SK-N-SH treated with all-trans-retinoic acid at 6 μM for 48 hours (cell line): ENCODE data around the gene LEMD3.
A peak's percentile ranks its signal among the peaks of the same experiment; 100 is the strongest.

Experiments
- ATAC-seq: fragments of 200-7000 bp; cut with Tn5 transposase; 3 replicates; pipeline ENCODE4 v1.9.1; 2020; ENCODE audit warnings: mild to moderate bottlenecking, moderate library complexity
- ARNTL ChIP-seq: fragments of 450-650 bp; formaldehyde crosslinking; IDR thresholded peaks from 2 replicates; pipeline ENCODE4 v1.5.0; 2020; ENCODE audit warnings: low read depth, mild to moderate bottlenecking, moderate library complexity, borderline replicate concordance
- BACH2 ChIP-seq: fragments of 250-450 bp; sonication (Bioruptor Pico); IDR thresholded peaks from 2 replicates; pipeline ENCODE4 v1.9.0; 2021; ENCODE audit warnings: mild to moderate bottlenecking, borderline replicate concordance
- CSDC2 ChIP-seq: fragments of 250-450 bp; sonication (Bioruptor Pico); IDR thresholded peaks from 2 replicates; pipeline ENCODE4 v1.5.0; 2020; ENCODE audit warnings: mild to moderate bottlenecking, moderate library complexity
- CSRNP3 ChIP-seq: fragments of 250-450 bp; sonication (Bioruptor Pico); IDR thresholded peaks from 2 replicates; pipeline ENCODE4 v1.5.1; 2021; ENCODE audit warnings: mild to moderate bottlenecking, moderate library complexity
- ESRRG ChIP-seq: fragments of 250-450 bp; sonication (Bioruptor Pico); IDR thresholded peaks from 2 replicates; pipeline ENCODE4 v1.6.1; 2021; ENCODE audit warnings: mild to moderate bottlenecking
- GLIS3 ChIP-seq: fragments of 250-450 bp; sonication (Bioruptor Pico); IDR thresholded peaks from 2 replicates; pipeline ENCODE4 v1.5.0; 2020; ENCODE audit warnings: mild to moderate bottlenecking, moderate library complexity
- ISL1 ChIP-seq: fragments of 250-450 bp; sonication (Bioruptor Pico); IDR thresholded peaks from 2 replicates; pipeline ENCODE4 v2.1.2; 2022; ENCODE audit warnings: mild to moderate bottlenecking, moderate library complexity
- OSR1 ChIP-seq: fragments of 250-450 bp; sonication (Bioruptor Pico); IDR thresholded peaks from 2 replicates; pipeline ENCODE4 v1.8.0; 2022; ENCODE audit warnings: moderate library complexity, mild to moderate bottlenecking, inconsistent platforms
- PATZ1 ChIP-seq: fragments of 250-450 bp; sonication (Bioruptor Pico); IDR thresholded peaks from 2 replicates; pipeline ENCODE4 v1.8.0; 2020; ENCODE audit warnings: mild to moderate bottlenecking, moderate library complexity, borderline replicate concordance
- PPARA ChIP-seq: fragments of 250-450 bp; sonication (Bioruptor Pico); IDR thresholded peaks from 2 replicates; pipeline ENCODE4 v1.5.0; 2020; ENCODE audit warnings: mild to moderate bottlenecking, borderline replicate concordance
- SNAI2 ChIP-seq: fragments of 250-450 bp; sonication (Bioruptor Pico); IDR thresholded peaks from 2 replicates; pipeline ENCODE4 v1.5.0; 2020; ENCODE audit warnings: mild to moderate bottlenecking, moderate library complexity
- TCF4 ChIP-seq: fragments of 250-450 bp; sonication (Bioruptor Pico); IDR thresholded peaks from 2 replicates; pipeline ENCODE4 v1.8.0; 2021; ENCODE audit warnings: mild to moderate bottlenecking, moderate library complexity, borderline replicate concordance
- TOX ChIP-seq: fragments of 250-450 bp; sonication (Bioruptor Pico); IDR thresholded peaks from 2 replicates; pipeline ENCODE4 v1.8.0; 2021; ENCODE audit warnings: mild to moderate bottlenecking, moderate library complexity, borderline replicate concordance
- TSHZ2 ChIP-seq: fragments of 250-450 bp; sonication (Bioruptor Pico); IDR thresholded peaks from 2 replicates; pipeline ENCODE4 v1.5.0; 2020; ENCODE audit warnings: mild to moderate bottlenecking, moderate library complexity
- ZC3H10 ChIP-seq: fragments of 250-450 bp; sonication (Bioruptor Pico); IDR thresholded peaks from 2 replicates; pipeline ENCODE4 v1.5.1; 2021; ENCODE audit warnings: mild to moderate bottlenecking, moderate library complexity
- ZFP3 ChIP-seq: fragments of 250-450 bp; sonication (Bioruptor Pico); IDR thresholded peaks from 2 replicates; pipeline ENCODE4 v1.5.0; 2020; ENCODE audit warnings: mild to moderate bottlenecking, moderate library complexity
- ZFP30 ChIP-seq: fragments of 450-650 bp; formaldehyde crosslinking; IDR thresholded peaks from 2 replicates; pipeline ENCODE4 v1.5.0; 2022; ENCODE audit warnings: mild to moderate bottlenecking, moderate library complexity
- ZNF565 ChIP-seq: fragments of 450-650 bp; formaldehyde crosslinking; conservative IDR thresholded peaks from 2 replicates; pipeline ENCODE4 v1.5.0; 2020; ENCODE audit warnings: low read depth, mild to moderate bottlenecking, moderate library complexity
- ZNF70 ChIP-seq: fragments of 450-650 bp; formaldehyde crosslinking; IDR thresholded peaks from 2 replicates; pipeline ENCODE4 v1.5.0; 2020; ENCODE audit warnings: mild to moderate bottlenecking, moderate library complexity
- ZNF8 ChIP-seq: fragments of 450-650 bp; formaldehyde crosslinking; IDR thresholded peaks from 2 replicates; pipeline ENCODE4 v1.5.0; 2020; ENCODE audit warnings: mild to moderate bottlenecking, moderate library complexity
- TF ChIP-seq, protein P1 (sequence below): fragments of 250-450 bp; sonication (Bioruptor Pico); IDR thresholded peaks from 2 replicates; pipeline ENCODE4 v1.8.0; 2021; ENCODE audit warnings: low read depth, mild to moderate bottlenecking, moderate library complexity, borderline replicate concordance
- TF ChIP-seq, protein P2 (sequence below): fragments of 250-450 bp; sonication (Bioruptor Pico); IDR thresholded peaks from 2 replicates; pipeline ENCODE4 v1.5.1; 2020; ENCODE audit warnings: low read depth, mild to moderate bottlenecking, moderate library complexity

Gene LEMD3

GRCh38 chr12:65277994-65278575, 108.7 kb downstream of the LEMD3 start:
- TF ChIP-seq TOX (CRISPR knock-in tag) = no peak
- no peak for TF ChIP-seq OSR1 (CRISPR knock-in tag)
- TF ChIP-seq ZFP30 (CRISPR knock-in tag) = no peak
- TF ChIP-seq, protein P1, sequence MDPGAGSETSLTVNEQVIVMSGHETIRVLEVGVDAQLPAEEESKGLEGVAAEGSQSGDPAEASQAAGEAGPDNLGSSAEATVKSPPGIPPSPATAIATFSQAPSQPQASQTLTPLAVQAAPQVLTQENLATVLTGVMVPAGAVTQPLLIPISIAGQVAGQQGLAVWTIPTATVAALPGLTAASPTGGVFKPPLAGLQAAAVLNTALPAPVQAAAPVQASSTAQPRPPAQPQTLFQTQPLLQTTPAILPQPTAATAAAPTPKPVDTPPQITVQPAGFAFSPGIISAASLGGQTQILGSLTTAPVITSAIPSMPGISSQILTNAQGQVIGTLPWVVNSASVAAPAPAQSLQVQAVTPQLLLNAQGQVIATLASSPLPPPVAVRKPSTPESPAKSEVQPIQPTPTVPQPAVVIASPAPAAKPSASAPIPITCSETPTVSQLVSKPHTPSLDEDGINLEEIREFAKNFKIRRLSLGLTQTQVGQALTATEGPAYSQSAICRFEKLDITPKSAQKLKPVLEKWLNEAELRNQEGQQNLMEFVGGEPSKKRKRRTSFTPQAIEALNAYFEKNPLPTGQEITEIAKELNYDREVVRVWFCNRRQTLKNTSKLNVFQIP = no peak
- TF ChIP-seq CSDC2 (CRISPR knock-in tag) = no peak
- TF ChIP-seq TCF4 (CRISPR knock-in tag) = no peak
- no peak for TF ChIP-seq ISL1 (CRISPR knock-in tag)
- TF ChIP-seq, protein P2, sequence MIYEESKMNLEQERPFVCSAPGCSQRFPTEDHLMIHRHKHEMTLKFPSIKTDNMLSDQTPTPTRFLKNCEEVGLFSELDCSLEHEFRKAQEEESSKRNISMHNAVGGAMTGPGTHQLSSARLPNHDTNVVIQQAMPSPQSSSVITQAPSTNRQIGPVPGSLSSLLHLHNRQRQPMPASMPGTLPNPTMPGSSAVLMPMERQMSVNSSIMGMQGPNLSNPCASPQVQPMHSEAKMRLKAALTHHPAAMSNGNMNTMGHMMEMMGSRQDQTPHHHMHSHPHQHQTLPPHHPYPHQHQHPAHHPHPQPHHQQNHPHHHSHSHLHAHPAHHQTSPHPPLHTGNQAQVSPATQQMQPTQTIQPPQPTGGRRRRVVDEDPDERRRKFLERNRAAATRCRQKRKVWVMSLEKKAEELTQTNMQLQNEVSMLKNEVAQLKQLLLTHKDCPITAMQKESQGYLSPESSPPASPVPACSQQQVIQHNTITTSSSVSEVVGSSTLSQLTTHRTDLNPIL (CRISPR knock-in tag) = no peak
- no peak for TF ChIP-seq BACH2 (CRISPR knock-in tag)
- no peak for TF ChIP-seq CSRNP3
- ATAC-seq = peak; percentile 8

DNA sequence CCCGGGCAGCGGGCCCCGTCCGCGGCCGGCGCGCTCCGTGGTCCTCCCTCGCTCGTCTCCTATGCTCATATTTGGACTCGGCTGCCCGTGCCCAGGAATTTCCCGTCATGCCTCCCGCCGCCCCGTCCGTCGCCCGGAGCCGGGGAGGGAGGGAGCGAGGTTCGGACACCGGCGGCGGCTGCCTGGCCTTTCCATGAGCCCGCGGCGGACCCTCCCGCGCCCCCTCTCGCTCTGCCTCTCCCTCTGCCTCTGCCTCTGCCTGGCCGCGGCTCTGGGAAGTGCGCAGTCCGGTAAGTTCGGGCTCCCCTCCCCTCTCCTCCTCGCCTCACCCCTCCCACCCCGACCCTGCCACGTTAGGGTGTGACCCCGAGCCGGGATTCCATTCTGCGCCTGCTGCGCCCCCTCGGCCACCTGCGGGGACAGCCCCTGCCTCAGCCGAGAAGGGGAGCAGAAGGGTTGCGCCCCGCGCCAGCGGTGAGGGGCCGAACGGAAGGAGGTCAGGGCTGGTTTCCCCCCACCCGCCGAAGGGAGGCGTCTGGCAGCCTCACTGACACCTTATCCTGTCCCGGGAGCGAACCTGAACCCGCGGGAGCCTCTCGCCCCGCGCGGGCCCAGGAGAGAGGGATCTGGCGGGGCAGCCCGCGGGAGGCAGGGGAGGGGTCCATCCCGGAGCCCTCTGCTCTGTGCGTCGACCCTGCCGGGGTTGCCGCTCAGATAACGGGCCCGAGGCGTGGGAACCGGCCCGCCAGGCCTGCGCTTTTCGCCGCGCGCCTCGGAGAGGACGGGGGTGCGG, 109.4 kb downstream of the LEMD3 start, which contains the start of gene MSRB3:
Gene MSRB3 (plus strand): TSS at position 108 of the 793 bp plus-strand sequence. CDS start 29,897 bp downstream, outside the sequence.
- peak; percentile 92 for ATAC-seq
- no peak for TF ChIP-seq ZNF8 (CRISPR knock-in tag)
- TF ChIP-seq ZFP30 (CRISPR knock-in tag) = no peak
- TF ChIP-seq, protein P1 = no peak
- no peak for TF ChIP-seq PATZ1
- no peak for TF ChIP-seq PPARA
- no peak for TF ChIP-seq ZNF70 (CRISPR knock-in tag)
- no peak for TF ChIP-seq ZNF565 (CRISPR knock-in tag)
- TF ChIP-seq CSRNP3 = no peak
- no peak for TF ChIP-seq TCF4 (CRISPR knock-in tag)
- no peak for TF ChIP-seq SNAI2 (CRISPR knock-in tag)
- TF ChIP-seq, protein P2 (CRISPR knock-in tag) = no peak
- TF ChIP-seq OSR1 (CRISPR knock-in tag) = no peak
- no peak for TF ChIP-seq ARNTL (CRISPR knock-in tag)
- no peak for TF ChIP-seq ZFP3 (CRISPR knock-in tag)
- no peak for TF ChIP-seq ZC3H10
- TF ChIP-seq ESRRG (CRISPR knock-in tag) = no peak
- TF ChIP-seq ISL1 (CRISPR knock-in tag) = no peak
- no peak for TF ChIP-seq TSHZ2 (CRISPR knock-in tag)
- no peak for TF ChIP-seq GLIS3 (CRISPR knock-in tag)
- no peak for TF ChIP-seq CSDC2 (CRISPR knock-in tag)
